HG03196 (cell line): ENCODE results near the gene PPP3R1.

Experiments used
- ATAC-seq: cut with Tn5 transposase; IDR thresholded peaks from one replicate; pipeline ENCODE4 v1.9.1; 2021; ENCODE audit not compliant: unreplicated experiment

PPP3R1 gene

GRCh38 chr2:68263632-68264031, 11.3 kb upstream of the PPP3R1 start:
- no peak for ATAC-seq

- ATAC-seq, result no peak
Observed at GRCh38 chr2:68258851-68259250, 6.5 kb upstream of the PPP3R1 start.

DNA sequence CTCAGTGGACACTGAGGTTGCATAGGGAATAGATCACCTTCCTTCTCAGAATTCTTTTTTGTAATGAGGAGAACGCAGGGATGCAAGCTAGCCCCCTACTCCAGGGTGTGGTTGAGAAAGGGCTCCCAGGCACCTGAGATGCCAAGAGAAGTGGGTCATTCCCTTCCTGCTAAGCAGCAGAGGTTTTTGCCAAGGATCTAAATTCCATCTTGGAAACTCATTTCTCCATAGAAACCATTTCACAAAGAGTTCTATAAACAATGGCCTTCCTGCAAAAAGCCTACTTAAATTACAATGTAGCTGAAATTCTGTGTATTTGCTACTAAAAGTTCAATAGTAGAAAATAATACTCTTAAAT, 3.7 kb upstream of the PPP3R1 start:
- no peak for ATAC-seq

GRCh38 chr2:68253219-68254068, 1.1 kb upstream of the PPP3R1 start:
- ATAC-seq, result no peak

GRCh38 chr2:68251855-68252399, 405 bp downstream of the PPP3R1 start:
- peak; percentile 7 for ATAC-seq

DNA sequence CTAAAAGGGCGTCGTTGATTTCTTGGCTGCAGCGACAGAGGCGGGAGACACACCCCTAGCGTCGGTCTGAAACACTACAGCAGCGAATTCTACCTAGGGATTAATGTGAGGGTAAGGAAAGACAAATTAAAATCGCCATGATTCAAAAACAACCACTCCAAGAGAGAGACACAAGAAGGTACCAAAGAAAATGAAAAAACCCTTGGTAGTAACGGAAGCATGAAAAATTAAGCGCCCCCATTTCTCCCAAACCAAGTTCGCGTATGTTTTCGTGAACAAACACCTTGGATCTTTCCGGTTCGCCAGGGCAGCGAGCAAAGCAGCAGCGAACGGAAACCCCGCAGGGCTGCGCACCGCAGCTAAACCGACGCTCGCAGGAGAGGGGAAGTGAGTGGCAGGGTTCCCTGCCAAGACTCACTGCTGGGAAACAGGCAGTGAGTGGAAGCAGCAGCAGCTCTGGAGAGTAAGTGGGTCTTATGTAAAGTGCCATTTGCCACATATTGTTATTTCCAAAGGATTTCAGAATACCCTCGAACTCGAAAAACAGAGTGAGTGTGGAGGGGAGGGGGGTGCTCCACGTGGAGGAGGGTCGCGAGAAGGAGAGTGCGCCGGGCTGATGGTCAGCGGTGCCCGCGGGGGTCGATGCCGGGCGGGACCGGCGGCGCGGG, 1.0 kb downstream of the PPP3R1 start:
- ATAC-seq, result peak; percentile 58

DNA sequence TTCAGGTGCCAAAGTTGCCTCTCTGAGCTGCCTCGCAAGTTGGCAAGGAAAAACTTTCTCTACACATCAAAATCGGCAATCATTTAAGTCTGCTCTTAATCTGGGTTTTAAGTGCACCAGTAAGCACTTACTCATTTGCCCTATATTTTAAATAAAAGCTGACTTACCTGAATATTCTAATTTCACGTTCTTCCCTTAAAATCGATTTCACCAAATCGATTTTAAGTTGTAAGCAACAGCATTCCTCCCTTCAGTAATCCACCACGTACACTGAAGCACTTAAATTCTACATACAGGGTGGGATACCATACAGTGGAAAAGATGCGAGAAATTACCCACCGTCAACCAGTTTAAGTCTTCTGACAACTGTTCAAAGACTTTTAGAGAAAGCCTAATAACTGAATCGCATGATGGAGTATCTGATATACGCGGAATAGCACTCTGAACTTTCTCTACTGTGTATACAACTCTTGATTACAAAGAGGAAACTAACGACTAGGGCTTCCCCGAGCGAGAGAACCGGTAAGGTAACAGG, 1.6 kb downstream of the PPP3R1 start:
- ATAC-seq, result peak; percentile 1

DNA sequence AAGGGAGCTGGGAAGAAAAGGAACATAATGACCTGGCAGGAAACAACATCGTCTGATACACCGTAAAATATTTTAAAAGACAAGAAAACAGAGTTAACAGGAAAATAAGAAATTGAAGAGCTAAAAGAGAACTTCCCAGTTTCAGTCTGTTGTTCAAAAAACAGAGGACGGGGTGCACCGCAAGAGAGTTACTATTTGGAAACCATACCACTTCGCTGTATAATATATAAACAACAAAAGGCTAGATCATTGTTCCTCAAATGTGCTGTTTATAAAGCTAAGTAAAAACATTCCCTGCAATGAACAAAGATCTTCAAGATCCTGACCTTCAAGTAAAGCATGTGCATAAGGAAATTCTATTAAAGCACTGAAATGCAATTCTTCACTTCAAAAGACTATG, 2.1 kb downstream of the PPP3R1 start:
- no peak for ATAC-seq

DNA sequence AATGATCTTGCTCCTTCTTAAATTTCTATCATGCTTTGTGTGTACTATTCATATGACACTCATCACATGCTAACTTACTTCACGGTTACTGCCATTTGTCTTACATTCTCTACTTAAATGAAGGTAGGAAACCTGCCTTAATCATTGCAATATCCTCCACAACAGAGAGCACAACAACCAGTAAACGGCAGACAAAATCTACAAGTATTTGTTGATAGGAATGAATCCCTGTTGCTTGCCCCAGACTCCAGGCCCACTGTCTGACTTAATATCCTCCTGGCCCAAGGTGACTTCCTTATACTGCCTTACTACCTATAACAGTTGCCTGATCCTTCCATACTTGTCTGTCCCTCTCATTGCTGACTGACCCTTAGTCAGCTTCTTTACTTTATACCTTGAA, 3.5 kb downstream of the PPP3R1 start:
- no peak for ATAC-seq

GRCh38 chr2:68248361-68248760, 4.0 kb downstream of the PPP3R1 start:
- ATAC-seq, result no peak

DNA sequence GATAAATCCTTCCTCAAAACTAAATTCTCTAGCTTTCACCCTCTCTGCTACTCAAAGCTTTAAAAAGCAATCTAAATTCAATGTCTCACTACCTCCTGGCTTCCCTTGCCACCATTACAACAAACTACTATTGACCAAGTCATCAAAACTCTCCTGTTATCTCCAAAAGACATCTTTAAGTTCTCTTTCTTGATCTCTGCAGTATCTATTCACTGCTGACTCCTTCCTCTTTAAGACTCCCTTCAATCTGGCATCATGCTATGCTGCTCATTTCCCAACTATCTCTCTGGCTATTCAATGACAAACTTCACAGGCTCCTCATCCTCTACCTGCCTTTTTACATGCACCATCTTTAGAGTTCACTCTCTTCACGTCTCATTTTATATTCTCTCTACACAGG, 5.9 kb downstream of the PPP3R1 start:
- no peak for ATAC-seq

DNA sequence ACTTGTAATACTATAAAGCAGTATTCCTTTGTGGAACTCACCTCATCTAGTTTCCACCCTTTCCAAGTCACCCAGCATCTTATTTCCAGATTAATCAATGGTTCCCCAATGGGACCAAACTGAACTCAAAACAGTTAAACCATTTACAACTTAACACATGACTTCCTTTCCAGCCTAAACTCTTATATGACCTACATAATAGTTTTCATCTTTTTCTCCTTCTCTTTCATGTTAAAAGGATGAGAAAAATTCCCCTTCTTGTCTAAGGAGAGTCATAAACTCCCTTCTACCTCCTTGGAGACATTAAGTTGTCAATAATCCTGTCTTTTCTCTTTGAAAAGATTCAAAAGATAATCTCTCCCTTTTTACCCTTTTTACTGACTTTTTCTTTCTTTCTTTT, 6.7 kb downstream of the PPP3R1 start:
- no peak for ATAC-seq

- no peak for ATAC-seq
Observed at GRCh38 chr2:68245066-68245465, 7.3 kb downstream of the PPP3R1 start.

GRCh38 chr2:68244456-68244855, 7.9 kb downstream of the PPP3R1 start:
- no peak for ATAC-seq

DNA sequence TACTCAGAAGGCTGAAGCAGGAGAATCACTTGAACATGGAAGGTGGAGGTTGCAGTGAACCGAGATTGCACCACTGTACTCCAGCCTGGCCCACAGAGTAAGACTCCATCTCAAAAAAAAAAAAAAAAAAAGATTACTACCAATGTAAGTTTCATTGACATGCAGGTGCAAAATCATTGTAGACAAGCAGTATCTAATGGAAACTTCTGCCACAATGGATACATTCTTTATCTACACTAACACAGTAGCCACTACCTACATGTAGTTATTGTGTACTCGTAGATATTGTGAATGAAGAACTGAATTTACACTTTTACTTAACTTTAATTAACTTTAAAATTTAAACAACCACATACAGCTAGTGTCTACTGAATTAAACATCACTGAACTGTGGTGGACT, 10.6 kb downstream of the PPP3R1 start:
- ATAC-seq, result no peak

- no peak for ATAC-seq
Observed at GRCh38 chr2:68240446-68240845, 11.9 kb downstream of the PPP3R1 start.

- ATAC-seq, result no peak
Observed at GRCh38 chr2:68238955-68239822, 13.1 kb downstream of the PPP3R1 start.

DNA sequence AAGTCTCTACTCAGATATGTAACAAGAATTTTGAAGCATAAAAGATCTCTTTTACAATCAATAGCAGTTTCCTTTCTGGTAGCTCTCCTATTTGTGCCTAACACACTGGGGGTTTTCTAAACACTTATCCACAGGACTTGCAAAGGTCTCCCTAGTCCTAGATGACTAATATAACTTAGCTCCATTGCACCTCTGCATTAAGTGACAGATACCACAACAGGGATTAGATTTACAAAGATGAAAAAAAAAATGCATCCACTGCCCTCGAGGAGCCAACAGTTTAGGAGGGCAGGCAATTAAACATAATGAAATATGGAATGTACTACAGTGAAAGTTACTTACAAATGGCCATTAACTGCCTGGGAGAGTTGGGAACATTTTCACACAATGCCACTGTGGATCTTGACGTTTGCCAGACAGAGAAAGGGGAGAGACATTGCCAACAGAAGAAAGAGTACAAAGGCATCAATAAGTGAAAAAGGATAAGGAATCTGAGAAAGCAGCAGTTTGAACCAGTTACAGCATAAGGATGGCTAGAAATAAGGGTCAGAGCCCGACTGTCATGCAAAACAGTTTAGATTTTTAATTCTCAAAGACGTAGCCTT, 14.3 kb downstream of the PPP3R1 start:
- ATAC-seq, result no peak

DNA sequence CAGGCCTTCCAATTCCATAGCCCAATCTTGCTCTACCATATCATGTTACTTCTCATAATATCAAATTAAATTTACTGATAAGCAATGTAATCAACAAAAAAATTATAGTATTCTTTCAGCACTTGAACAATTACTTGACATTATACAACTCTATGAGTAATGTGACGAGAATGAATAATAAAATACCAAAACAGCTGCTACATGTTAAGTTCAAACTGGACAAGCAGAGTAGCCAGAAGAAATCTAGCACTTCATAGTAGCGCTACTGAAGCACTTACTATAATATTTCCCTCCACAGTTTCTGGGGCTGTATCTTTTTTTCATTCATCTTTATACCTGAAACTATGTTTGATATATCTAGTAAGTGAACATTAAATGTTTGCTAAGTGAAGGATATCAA, 14.9 kb downstream of the PPP3R1 start:
- ATAC-seq, result no peak

DNA sequence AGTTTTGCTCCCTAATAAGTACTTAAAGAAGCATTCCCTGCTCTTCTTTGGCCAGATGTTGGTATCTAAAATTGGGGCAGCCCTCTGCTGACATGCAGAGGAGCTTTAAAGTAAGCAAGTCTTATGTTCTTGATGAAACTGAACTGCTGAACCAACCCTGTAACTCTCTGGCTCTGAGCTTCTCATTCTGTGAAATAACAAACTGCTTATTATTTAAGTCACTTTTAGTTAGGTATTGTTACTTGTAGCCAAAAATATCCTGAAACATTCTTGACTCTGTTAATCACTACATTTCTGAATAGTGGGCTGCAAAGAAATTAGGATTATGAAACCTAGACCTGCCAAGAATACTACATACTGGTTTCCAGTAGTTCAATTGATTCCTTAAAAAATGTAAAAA, 15.5 kb downstream of the PPP3R1 start:
- no peak for ATAC-seq
